GM21447 (cell line): ENCODE measurements around the gene JARID2.
A peak's percentile ranks its signal among the peaks of the same experiment; 100 is the strongest.

Source experiments
- ATAC-seq: cut with Tn5 transposase; IDR thresholded peaks from one replicate; pipeline ENCODE4 v1.9.1; 2021; ENCODE audit not compliant: unreplicated experiment

JARID2 gene

DNA sequence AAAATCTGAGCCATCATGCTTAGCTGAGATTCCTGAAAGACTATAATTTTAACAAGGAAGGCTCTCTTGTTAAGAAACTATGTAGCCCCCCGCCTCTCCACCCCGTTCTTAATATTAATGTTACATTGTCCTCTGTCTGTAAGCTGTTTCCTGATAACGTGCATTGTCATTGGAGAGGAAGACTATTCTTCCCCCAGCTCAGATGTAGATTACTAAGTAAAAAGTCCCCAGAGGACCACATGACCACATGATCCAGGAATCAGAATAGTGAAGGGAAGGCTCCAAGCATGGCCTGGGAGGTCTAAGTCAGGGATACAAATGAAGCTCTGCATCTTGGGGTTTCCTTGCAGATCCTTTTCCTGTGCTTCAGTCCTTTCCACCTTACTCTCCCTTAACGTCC lies 106.4 kb downstream of the JARID2 start:
- no peak for ATAC-seq

- ATAC-seq, result no peak
Observed at GRCh38 chr6:15352845-15353244, 107.0 kb downstream of the JARID2 start.

- no peak for ATAC-seq
Observed at GRCh38 chr6:15355683-15356099, 109.8 kb downstream of the JARID2 start.

- no peak for ATAC-seq
Observed at GRCh38 chr6:15356179-15356578, 110.3 kb downstream of the JARID2 start.

GRCh38 chr6:15356937-15357336 lies 111.1 kb downstream of the JARID2 start:
- ATAC-seq, result no peak

DNA sequence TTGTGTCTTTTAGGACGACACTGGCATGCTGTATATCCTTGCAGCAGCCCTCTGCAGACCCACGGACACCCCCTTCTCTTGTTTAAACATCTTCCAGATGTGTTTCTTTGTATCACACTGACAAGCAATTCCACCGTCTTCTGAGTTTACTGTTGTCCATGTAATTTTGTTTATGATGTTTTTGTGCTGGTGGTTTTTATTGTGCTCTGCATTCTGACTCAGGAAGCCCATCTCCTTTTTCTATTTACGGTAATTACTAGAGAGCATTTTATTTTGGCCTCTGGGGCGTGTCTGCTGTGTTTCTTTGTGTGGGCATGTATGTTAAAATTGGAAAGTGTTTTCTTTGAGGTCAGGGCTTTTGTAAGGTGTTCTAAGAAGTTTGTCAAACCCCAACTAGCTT lies 111.9 kb downstream of the JARID2 start:
- ATAC-seq, result no peak

- ATAC-seq, result peak; percentile 49
Observed at GRCh38 chr6:15358579-15359327, 112.9 kb downstream of the JARID2 start.

GRCh38 chr6:15359335-15359862 lies 113.5 kb downstream of the JARID2 start:
- ATAC-seq, result peak; percentile 54

DNA sequence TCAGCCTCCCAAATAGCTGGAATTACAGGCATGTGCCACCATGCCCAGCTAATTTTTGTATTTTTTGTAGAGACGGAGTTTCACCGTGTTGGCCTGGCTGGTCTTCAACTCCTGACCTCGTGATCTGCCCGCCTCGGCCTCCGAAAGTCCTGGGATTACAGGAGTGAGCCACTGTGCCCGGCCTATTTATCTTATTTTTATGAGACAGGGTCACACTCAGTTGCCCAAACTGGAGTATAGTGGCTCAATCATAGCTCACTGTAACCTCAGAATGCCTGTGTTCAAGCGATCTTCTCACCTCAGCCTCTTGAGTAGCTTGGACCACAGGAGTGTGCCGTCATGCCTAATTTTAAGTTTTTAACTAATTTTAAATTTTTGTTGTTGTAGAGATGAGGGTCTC lies 114.4 kb downstream of the JARID2 start:
- no peak for ATAC-seq

- no peak for ATAC-seq
Observed at GRCh38 chr6:15361197-15361596, 115.3 kb downstream of the JARID2 start.

DNA sequence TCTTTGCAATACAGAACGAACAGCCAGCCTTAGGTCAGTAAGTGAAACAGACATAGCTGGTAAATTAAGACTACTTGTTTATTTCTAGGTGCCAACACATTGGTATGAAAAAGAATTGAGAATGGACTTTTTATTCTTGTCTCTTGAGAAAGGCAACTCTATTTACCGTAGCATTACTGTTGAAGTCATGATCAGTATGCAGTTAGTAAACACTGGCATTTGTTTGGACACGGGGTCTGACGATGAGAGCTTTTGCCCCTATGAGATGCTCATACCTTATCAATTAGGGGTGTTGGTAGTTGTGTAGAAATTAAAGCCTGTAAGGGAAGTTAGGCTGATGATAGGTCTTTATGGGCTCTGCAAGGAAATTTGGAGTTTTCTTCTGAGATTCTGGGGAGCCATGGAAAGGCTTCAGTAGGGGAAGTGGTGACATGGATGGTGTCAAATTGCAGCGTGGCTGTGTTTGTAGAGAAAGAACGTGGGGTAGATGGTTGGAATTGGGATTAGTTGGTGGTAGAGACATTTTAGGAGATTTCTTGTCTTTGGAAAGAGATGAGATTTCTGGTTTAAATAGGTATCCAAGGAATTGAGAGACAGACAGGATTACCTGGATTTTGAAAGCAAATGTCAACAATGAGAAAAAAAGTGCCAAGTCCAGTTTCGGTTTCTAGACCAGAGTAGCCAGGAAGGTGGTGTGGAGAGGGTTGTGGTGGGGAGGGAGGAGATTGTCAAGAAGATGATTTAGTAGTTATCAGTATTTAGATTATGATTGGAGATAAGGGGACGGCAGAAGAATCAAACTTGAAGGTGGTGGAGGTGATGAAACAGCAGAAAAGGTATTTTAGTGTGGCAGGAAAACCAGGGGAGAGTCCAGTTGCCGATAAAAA lies 116.6 kb downstream of the JARID2 start:
- ATAC-seq, result no peak

- ATAC-seq, result no peak
Observed at GRCh38 chr6:15363164-15363522, 117.3 kb downstream of the JARID2 start.

DNA sequence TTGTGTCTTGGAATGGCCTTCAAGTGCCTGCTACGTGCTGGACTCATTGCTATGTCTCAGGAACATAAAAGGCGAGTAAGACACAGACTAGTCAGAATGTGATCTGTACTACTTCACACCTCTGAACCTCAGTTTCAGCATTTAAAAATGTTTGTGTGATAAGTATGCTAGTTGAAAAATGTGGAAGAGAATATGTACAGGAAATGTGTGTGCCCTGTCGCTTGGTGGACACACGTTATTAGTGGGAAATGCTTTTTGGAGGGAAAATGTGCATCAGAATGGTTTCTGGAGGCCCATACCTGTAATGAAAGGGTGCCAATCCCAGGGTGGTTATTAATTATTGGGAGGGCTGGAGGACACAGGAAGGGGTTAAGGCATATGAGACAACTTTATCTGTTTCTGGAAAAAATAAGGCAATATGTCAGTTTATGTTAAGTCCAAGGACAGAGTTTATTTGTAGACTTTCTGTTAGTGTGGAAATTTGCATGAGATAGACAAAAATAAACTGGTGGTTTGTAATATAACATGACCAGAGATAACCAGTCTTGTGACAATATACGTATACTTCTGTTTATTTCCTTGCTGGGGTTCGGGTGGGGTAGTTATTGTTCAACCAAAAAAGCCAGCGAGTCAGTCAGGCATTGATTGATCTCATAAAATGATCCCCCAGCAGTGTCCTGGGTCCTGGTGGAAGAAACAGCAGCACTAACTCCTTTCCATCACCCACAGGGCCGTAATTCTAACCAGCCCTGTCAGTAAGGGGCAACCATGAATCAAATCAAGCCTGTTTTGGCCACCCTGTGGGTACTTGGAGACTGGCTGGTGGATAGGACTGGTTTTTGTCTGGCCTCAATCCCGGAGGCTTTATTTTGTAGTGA lies 117.9 kb downstream of the JARID2 start:
- ATAC-seq, result peak; percentile 58

- no peak for ATAC-seq
Observed at GRCh38 chr6:15364401-15365037, 118.7 kb downstream of the JARID2 start.

- peak; percentile 37 for ATAC-seq
Observed at GRCh38 chr6:15365273-15365687, 119.4 kb downstream of the JARID2 start.

DNA sequence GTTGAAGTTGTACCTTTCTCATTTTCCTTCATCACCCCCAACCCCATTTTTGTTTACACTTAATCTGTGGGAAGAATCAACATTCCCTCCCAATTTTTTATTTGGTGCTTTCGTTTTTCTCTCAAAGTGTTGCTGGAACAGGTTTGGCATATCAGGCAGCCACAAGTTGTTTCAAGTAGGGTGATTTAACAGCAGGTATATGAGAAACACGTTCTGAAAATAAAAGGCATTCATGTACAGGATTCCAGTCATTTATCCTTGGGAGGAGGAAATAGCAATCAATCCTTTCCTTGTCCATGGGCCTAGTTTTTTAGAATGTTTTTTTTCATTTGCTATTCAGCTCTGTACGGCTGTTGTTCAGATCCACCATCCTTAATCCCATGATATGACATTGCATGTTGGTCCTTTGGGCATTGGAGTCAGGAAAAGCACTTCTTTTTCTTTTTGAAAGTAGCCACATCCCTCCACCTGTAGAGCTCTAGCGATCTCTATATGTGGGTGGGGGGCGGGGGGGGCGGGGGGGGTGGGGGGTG lies 120.2 kb downstream of the JARID2 start:
- no peak for ATAC-seq

DNA sequence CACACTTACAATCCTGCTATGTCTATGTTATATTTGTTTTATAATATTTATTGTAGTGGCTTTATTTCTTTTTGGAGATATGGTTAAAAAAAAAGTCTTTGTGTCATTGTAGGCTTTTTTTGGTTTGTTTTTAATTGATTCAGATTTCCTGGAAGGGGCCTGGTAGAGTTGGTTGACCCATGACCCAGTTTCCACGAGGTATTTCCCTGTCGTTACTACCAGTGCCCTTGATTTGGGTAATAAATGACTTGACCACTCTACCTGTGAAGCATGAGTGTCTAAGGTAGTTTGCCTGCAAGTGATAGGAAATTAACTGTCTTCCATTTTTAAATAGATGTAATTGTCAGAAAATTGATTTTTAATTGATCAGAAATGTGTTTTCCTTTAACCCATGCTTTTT lies 121.0 kb downstream of the JARID2 start:
- no peak for ATAC-seq

DNA sequence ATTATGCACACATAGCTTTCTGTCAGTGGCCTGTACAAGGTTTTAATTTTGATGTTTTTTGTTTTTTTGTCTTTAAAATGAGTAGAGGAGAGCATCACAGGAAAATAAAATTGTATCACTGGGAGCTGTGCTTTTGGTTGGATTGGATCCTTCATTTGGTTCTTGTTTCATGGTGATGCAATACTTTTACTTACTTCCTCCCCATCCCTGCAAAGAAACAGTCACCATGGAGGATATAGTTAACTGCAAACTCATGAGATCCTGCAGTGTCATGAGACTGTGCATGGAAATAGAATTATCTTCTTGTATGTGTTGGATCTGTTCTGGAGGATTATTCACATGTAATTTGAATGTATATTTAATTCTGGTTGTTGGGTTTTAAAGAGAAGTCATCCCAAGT lies 122.3 kb downstream of the JARID2 start:
- ATAC-seq, result no peak

DNA sequence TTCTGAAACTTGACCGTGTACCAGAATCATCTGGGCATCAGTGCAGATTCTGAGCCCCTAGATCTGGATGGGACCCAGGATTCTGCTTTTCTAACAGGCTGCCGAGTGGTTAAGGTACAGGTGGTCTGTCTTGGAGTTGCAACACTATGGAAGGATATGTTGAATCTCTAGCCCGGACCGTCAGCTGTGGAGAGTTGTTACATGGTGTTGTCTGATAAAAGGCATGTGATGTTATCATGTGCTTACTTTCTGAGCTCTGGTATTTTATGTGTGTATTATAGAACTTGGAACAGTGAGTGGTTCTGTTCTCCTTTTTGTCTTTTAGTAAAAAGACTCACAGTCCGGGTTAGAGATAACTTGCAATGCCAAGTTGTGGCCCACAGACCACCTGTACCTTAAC lies 123.0 kb downstream of the JARID2 start:
- no peak for ATAC-seq

DNA sequence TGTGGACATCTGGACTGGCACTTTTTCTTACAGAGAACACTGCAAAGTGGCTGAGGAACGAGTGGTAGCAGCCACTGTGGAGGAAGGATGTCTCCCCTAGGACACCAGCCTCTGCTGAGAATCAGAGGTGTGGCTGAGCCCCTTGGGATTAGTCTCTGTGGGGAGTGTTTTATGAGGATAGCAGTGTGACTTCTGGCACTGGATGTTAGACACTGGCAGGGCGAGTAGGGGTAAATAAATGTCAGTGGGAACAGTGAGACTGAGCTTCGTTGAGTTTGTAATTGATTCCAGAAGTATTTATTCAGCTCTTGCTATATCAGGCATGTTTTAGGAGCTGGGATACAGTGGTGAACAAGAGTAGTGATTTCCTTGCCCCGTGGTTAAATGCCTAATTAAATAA lies 124.0 kb downstream of the JARID2 start:
- ATAC-seq, result no peak
